Measurements from ENCODE around the gene PPIA. TPM values are rescaled to one million over a fixed set of nuclear protein-coding genes. Genes with fewer than 3 reads are reported as not detected.
"Not testable (repeated sequence)": the region's sequence is repeated elsewhere in the genome, so short reads cannot be mapped to it uniquely, and the experiment has no call there.

The PPIA gene
- total RNA-seq, 2 experiments from 2014 or later: 2,032 to 2,102 TPM

DNA sequence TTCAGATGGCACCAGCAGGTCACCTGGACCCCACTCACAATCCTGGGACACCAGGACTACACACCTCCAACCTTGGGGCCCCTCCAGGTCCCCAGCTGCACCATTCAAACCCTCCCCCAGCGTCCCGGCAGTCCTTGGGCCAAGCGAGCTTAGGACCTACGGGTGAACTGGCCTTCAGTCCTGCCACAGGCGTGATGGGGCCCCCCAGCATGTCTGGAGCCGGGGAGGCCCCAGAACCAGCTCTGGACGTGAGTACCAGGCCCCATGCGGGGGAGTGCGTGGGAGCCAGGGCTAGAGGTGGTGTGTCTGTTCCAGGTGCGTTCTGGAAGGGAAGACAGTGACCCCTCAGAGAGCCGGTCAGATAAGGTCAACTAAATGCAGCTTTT is 30.1 kb upstream of the PPIA start:
- no peak for DNase-seq
- no peaks in the 10 kb centered on the region for H3K27me3 Mint-ChIP-seq
- H3K27ac Mint-ChIP-seq: no peak overlapping the region
- no peak overlapping the region for H3K4me3 Mint-ChIP-seq
- ChIA-PET POLR2A (interaction anchor here (3.1 kb wide), 1 partner anchor 17 kb away, joined by 12 read pairs; the partner anchor contains the start of gene ZMIZ2), CTCF (no interaction called here)
- H3K4me1 Mint-ChIP-seq: peaks cover 31% of the 10 kb centered on the region
- peaks cover 61% of the 10 kb centered on the region for H3K36me3 Mint-ChIP-seq (ENCODE audit: low read depth)
- no peaks in the 10 kb centered on the region for H3K9me3 Mint-ChIP-seq

DNA sequence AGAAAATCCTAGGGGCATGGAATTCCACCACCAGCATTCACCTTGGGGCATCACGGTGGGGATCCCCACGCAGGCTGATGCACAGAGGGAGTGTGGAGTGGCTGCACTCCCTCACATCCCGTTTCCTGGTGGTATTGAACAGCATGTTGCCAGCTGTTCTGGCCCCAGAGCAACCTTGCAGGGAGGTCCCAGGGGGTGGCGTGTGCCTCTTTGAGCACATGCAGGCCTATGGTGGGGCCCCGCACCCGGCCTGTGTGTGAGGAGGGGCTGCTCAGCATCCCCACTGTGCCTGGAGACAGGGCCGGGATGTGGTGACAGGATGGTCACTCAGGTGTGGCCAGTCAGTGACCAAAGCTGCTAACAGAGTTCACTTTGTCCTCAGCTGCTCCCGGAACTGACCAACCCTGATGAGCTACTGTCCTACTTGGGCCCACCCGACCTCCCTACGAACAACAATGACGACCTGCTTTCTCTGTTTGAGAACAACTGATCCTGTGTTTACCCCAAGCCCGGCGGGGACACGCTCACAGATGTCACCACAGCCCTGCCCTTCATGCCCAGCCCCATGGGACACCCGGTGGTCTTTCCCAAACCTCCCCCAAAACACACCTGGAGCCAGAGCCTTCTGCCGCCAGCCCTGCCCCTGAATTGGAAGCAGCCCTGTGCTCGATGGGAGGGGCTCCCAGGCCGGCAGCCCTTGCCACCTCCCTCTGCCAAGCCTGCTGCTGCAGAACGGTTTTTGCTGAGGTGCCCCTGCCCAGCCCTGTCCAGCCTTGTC is 29.2 kb upstream of the PPIA start:
- peaks cover 56% of the 10 kb centered on the region for H3K36me3 Mint-ChIP-seq (ENCODE audit: low read depth)
- no peak for DNase-seq
- no peaks in the 10 kb centered on the region for H3K9me3 Mint-ChIP-seq
- CTCF ChIA-PET: no interaction called here
- POLR2A ChIA-PET: interaction anchor here (0.8 to 3.1 kb wide), 4 partner anchors 18 to 81 kb away, joined by 3 to 12 read pairs (median 4); partner anchors contain the start of genes H2AZ2 and ZMIZ2
- peaks cover 33% of the 10 kb centered on the region for H3K4me1 Mint-ChIP-seq
- H3K4me3 Mint-ChIP-seq: no peak overlapping the region
- H3K27me3 Mint-ChIP-seq: no peaks in the 10 kb centered on the region
- H3K27ac Mint-ChIP-seq: peak overlapping the region; percentile 0

DNA sequence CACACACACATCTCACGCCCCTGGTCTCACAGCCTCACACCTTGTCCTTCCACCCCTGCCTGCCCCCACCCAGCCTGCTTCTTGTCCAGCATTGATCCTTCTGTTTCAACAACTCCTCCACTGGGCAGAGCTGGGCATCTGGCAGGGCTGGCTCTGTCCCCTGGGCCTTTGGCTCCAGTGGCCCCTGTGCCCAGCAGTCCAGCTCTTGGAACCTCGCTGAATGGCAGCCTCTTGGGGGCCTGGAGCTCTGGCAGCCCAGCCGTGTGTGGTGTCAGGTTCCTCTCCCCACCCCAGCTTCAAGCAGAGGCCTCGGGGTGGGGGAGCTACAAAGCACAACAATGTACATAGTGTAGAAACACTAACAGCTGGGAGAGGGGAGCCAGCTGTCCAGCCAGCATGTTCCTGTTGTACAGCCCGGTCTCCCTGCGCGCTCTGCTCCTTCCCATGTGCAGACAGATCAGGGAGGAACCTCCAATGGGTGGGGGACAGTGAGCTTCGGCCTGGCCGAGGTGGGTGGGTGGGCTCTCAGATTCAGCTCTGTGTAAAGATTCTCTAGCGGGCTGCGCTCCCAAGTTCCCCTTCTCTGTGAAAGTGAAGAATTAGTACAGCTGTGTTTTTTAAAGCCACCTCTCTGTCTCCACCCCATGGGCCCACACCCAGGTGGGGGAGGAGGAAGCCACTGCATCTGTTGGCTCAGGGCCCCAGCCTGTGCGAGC is 28.4 kb upstream of the PPIA start:
- H3K4me1 Mint-ChIP-seq: peaks cover 33% of the 10 kb centered on the region
- ChIA-PET POLR2A (interaction anchor here (0.7 to 3.2 kb wide), 10 partner anchors 19 to 572 kb away, joined by 3 to 19 read pairs (median 4); partner anchors contain the start of genes H2AZ2, OGDH, TMED4 and ZMIZ2), CTCF (interaction anchor here (1.1 kb wide), 1 partner anchor 203 kb away, joined by 3 read pairs; no protein-coding TSS in a partner anchor)
- no peaks in the 10 kb centered on the region for H3K9me3 Mint-ChIP-seq
- peak overlapping the region; percentile 54 for H3K27ac Mint-ChIP-seq
- DNase-seq: peak; percentile 47
- H3K27me3 Mint-ChIP-seq: no peaks in the 10 kb centered on the region
- no peak overlapping the region for H3K4me3 Mint-ChIP-seq
- H3K36me3 Mint-ChIP-seq (ENCODE audit: low read depth): peaks cover 54% of the 10 kb centered on the region

DNA sequence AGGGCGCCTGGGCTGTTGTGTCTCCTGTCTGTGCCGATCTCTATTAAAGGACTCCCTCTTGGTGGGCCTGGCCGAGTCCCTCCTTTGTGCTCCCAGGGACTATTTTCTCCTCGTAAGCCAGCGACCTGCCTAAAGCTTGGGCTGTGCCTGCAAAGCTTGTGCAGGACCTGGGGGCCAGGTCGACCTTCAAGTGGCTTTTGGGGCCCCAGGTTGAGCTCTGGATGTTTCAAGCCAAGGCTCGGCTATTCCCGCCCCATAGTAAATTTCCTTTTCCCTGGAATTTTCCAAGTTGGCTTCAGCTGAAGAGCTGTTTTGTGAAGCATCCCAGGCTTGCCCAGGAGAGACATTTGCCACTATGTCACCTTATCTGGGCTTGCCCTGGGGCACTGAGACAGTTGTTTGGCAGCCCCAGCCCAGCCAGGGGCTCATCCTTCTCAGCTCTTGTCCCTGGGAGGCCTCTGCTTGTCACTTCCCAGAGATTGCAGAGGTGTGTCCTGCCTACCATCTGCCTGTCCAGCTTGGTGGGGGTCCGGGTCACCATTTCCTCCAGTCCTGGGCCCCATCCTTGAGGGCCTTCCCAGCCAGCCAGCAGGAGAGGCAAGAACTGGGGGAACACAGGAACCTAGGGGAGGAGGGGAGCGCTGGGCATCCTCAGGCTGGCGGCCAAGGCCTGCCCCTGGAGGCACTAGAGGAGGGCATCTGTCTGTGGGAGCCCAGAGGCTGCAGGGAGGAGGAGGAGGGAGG is 27.7 kb upstream of the PPIA start:
- Mint-ChIP-seq H3K27me3 (no peaks in the 10 kb centered on the region), H3K4me3 (no peak overlapping the region), H3K4me1 (peaks cover 33% of the 10 kb centered on the region), H3K36me3 (ENCODE audit: low read depth) (peaks cover 50% of the 10 kb centered on the region), H3K9me3 (no peaks in the 10 kb centered on the region), H3K27ac (peak overlapping the region; percentile 54)
- POLR2A ChIA-PET: interaction anchor here (0.7 to 3.2 kb wide), 12 partner anchors 19 to 573 kb away, joined by 3 to 19 read pairs (median 4); partner anchors contain the start of genes OGDH, TMED4 and ZMIZ2
- CTCF ChIA-PET: interaction anchor here (0.6 to 1.1 kb wide), 3 partner anchors 87 to 204 kb away, joined by 3 to 4 read pairs (median 3); no protein-coding TSS in a partner anchor
- DNase-seq: no peak

DNA sequence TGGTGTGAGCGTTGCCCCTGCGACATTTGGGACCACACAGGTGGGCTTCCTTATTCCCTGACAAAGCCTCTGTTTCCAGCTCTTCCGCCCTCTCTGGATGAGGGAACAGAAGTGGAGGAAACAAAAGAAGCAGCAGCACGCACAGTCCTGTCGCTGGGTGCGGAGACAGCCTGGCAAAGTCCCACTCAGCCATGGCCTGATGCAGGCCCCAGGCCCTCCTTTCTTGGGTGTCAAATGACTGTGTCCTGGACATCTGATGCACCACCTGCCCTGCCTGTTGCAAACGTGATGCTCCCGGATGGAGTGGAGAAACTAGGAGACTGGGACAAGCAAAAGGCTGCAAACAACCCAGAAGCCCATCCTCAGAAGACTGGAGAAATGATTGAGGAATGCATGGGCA is 27.1 kb upstream of the PPIA start:
- Mint-ChIP-seq H3K9me3 (no peaks in the 10 kb centered on the region), H3K36me3 (ENCODE audit: low read depth) (peaks cover 46% of the 10 kb centered on the region), H3K27ac (peak overlapping the region; percentile 27), H3K4me1 (peaks cover 33% of the 10 kb centered on the region), H3K4me3 (no peak overlapping the region), H3K27me3 (peaks cover under 1% of the 10 kb centered on the region)
- ChIA-PET POLR2A (interaction anchor here (0.8 to 3.2 kb wide), 6 partner anchors 29 to 189 kb away, joined by 3 to 19 read pairs (median 3); partner anchors contain the start of gene OGDH), CTCF (interaction anchor here (0.6 to 1.0 kb wide), 2 partner anchors 87 to 90 kb away, joined by 3 to 4 read pairs; no protein-coding TSS in a partner anchor)
- DNase-seq: no peak

DNA sequence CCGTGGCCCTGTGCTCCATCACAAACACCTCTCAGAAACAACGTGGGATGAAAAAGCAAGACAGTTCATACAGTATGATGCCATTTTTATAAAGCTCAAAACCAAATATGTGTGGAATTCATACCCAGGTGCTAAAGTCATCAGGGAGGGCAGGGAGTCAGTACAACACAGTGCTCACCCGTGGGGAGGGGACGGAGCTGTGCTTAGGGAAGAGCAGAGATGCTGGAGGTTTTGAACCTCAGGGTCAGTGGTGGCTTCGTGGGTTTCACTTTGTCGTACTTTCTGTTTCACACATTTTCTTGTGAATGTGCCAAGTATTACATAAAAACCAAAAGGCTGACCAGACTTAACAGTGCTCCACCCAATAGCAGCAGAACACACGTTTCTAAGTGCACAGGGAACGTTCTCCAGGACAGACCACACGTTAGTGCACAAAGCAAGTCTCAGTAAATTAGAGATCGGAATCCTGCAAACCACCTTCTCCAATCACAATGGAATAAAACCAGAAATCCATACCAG is 26.6 kb upstream of the PPIA start:
- POLR2A ChIA-PET: interaction anchor here (0.7 to 3.2 kb wide), 9 partner anchors 19 to 189 kb away, joined by 3 to 19 read pairs (median 3); partner anchors contain the start of gene OGDH
- H3K4me3 Mint-ChIP-seq: no peak overlapping the region

DNA sequence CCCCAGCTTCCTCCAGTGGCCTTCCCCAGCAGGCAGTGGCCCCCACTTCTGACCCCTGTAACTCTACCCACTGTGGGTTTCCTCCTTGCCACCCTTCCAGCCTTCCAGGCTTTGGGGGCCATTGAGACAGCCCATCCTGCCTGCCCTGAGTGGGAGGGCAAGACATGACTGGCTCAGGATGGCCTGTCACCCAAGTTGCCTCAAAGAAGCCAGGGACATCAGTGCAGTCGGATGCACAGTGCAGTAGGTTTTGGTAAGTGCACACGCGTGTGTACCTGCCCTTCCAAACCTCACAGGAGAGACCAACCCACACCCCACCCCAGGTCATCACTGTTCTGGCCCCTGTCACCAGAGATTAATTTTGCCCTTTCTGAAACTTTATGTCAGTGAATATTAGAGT is 25.1 kb upstream of the PPIA start:
- peaks cover 33% of the 10 kb centered on the region for H3K4me1 Mint-ChIP-seq
- POLR2A ChIA-PET: interaction anchor here (1.2 to 2.3 kb wide), 3 partner anchors 21 to 27 kb away, joined by 3 to 9 read pairs (median 4); no protein-coding TSS in a partner anchor
- no peak overlapping the region for H3K27ac Mint-ChIP-seq
- peaks cover 13% of the 10 kb centered on the region for H3K27me3 Mint-ChIP-seq
- no peak overlapping the region for H3K4me3 Mint-ChIP-seq
- DNase-seq: no peak
- no peaks in the 10 kb centered on the region for H3K9me3 Mint-ChIP-seq
- H3K36me3 Mint-ChIP-seq (ENCODE audit: low read depth): peaks cover 31% of the 10 kb centered on the region
- CTCF ChIA-PET: no interaction called here

More for the DNA sequence above, 26.6 kb upstream of the PPIA start:
- Mint-ChIP-seq H3K36me3 (ENCODE audit: low read depth) (peaks cover 43% of the 10 kb centered on the region), H3K4me1 (peaks cover 33% of the 10 kb centered on the region), H3K27me3 (peaks cover 3% of the 10 kb centered on the region), H3K27ac (peak overlapping the region; percentile 27), H3K9me3 (no peaks in the 10 kb centered on the region)
- DNase-seq: peak; percentile 46
- CTCF ChIA-PET: interaction anchor here (0.6 to 1.3 kb wide), 4 partner anchors 86 to 205 kb away, joined by 3 to 4 read pairs (median 3); no protein-coding TSS in a partner anchor

DNA sequence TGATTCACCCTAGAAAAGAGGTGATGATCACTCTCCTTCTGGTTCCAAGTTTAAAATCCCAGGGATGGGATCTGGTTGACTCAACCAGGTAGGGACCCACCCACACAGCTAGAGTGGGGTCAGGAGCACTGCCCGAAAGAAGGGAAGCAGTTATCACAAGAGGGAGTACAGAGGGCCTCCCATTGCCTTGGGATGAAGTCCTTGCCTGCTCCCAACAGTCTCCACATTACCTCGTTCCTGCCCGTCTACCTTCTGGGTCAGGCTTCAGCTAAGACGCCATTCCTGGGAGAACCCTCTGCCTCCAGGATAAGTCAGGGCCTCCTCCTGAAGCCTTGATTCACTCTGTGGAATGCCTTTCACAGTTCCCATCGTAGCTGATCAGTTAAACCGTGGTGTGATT is 24.0 kb upstream of the PPIA start:
- Mint-ChIP-seq H3K36me3 (ENCODE audit: low read depth) (peaks cover 22% of the 10 kb centered on the region), H3K27ac (no peak overlapping the region), H3K9me3 (no peaks in the 10 kb centered on the region), H3K4me3 (no peak overlapping the region), H3K27me3 (peaks cover 13% of the 10 kb centered on the region), H3K4me1 (peaks cover 33% of the 10 kb centered on the region)
- CTCF ChIA-PET: interaction anchor here (0.6 kb wide), 1 partner anchor 74 kb away, joined by 3 read pairs; no protein-coding TSS in a partner anchor
- POLR2A ChIA-PET: interaction anchor here (0.8 kb wide), 1 partner anchor 191 kb away, joined by 3 read pairs; no protein-coding TSS in a partner anchor
- DNase-seq: no peak

DNA sequence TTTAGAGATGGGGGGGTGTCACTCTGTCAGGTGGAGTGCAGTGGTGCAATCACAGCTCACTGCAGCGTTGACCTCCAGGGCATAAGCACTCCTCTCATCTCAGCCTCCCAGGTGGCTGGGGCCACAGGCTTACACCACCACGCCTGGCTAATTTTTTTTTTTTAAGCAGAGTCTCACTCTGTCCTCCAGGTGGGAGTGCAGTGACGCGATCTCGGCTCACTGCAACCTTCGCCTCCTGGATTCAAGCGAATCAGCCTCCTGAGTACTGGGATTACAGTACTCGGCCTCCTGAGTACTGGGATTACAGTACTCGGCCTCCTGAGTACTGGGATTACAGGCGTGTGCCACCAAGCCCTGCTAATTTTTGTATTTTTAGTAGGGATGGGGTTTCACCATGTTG is 23.6 kb upstream of the PPIA start:
- POLR2A ChIA-PET: no interaction called here
- CTCF ChIA-PET: no interaction called here

DNA sequence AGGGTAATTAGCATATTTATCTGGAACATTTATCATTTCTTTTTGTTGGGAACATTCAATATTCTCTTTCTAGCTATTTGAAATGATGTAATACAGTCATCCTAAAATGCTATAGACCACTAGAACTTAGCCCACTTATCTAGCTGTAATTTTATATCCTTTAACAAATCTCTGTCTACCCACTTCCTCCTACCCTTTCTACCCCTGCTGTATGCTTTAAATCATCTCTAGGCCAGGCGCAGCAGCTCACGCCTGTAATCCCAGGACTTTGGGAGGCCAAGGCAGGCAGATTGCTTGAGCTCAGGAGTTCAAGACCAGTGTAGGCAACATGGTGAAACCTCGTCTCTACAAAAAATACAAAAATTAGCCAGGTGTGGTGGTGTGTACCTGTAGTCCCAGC is 22.0 kb upstream of the PPIA start:
- H3K4me3 Mint-ChIP-seq, DNase-seq, H3K9me3 Mint-ChIP-seq, H3K27ac Mint-ChIP-seq: not testable (repeated sequence)
- ChIA-PET CTCF (interaction anchor here (1.6 kb wide), 1 partner anchor 209 kb away, joined by 3 read pairs; no protein-coding TSS in a partner anchor), POLR2A (interaction anchor here (1.0 kb wide), 1 partner anchor 24 kb away, joined by 3 read pairs; no protein-coding TSS in a partner anchor)
- peaks cover 10% of the 10 kb centered on the region for H3K36me3 Mint-ChIP-seq (ENCODE audit: low read depth)
- H3K27me3 Mint-ChIP-seq: peaks cover 13% of the 10 kb centered on the region
- peaks cover 14% of the 10 kb centered on the region for H3K4me1 Mint-ChIP-seq

More for the DNA sequence above, 23.6 kb upstream of the PPIA start:
- DNase-seq: no peak
- H3K27ac Mint-ChIP-seq: no peak overlapping the region
- no peaks in the 10 kb centered on the region for H3K9me3 Mint-ChIP-seq
- peaks cover 30% of the 10 kb centered on the region for H3K4me1 Mint-ChIP-seq
- H3K4me3 Mint-ChIP-seq: no peak overlapping the region
- H3K27me3 Mint-ChIP-seq: peaks cover 13% of the 10 kb centered on the region
- H3K36me3 Mint-ChIP-seq (ENCODE audit: low read depth): peaks cover 18% of the 10 kb centered on the region

DNA sequence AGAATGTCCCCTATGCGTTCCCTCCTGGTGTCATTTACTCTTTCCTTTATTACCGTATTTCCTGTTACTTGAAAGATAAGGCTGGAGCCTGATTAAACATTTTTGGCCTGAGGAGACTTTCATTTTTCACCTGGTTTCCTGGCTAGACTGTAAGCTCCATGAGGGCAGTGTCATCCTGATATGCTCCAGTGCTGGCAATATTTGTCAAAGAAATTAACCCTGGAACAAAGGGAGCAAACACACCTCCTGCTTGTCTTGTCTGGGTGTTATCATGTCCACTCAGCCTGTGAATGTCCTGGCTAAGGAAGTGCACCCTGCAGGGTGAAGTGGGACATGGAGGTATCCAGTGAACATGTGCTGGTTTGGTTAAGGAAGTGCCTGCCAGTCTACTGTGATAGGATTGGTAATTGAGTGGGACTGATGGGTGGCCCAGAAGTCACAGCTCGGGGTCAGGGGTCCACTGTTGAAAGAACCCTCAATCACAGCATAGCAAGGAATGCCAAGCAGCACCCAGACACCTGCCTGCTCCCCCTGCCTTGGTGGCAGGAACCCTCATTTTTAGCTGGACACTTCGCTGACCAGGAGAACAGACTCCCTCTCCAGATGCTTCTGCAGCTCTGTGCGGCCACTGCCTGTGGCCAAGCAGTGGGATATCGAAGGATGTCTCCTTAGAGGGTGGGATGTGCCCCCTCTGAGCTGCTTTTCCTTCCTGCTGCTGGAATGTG is 20.9 kb upstream of the PPIA start:
- H3K4me3 Mint-ChIP-seq: no peak overlapping the region
- CTCF ChIA-PET: interaction anchor here (1.6 kb wide), 1 partner anchor 210 kb away, joined by 3 read pairs; no protein-coding TSS in a partner anchor
- H3K27me3 Mint-ChIP-seq: peaks cover 13% of the 10 kb centered on the region
- DNase-seq: no peak
- no peak overlapping the region for H3K27ac Mint-ChIP-seq
- H3K36me3 Mint-ChIP-seq (ENCODE audit: low read depth): peaks cover 4% of the 10 kb centered on the region
- H3K9me3 Mint-ChIP-seq: no peaks in the 10 kb centered on the region
- POLR2A ChIA-PET: interaction anchor here (0.6 kb wide), 1 partner anchor 187 kb away, joined by 3 read pairs; no protein-coding TSS in a partner anchor
- peaks cover 5% of the 10 kb centered on the region for H3K4me1 Mint-ChIP-seq
